HepG2 (cell line): ENCODE measurements around the gene SSTR5. TPM values are rescaled to one million over a fixed set of nuclear protein-coding genes. Genes with fewer than 3 reads are reported as not detected.

ENCODE experiments used
- ATRX ChIP-seq: sonication (generic); formaldehyde crosslinking; IDR thresholded peaks from 2 replicates; pipeline ENCODE4 v1.4.0; 2020; ENCODE audit warnings: missing genetic modification reagents, borderline replicate concordance
- CSRNP1 ChIP-seq: sonication (generic); formaldehyde crosslinking; IDR thresholded peaks from 2 replicates; pipeline ENCODE4 v1.8.1; 2023; ENCODE audit warnings: mild to moderate bottlenecking, missing genetic modification reagents
- DRAP1 ChIP-seq: IDR thresholded peaks from 2 replicates; pipeline ENCODE4 v1.6.1; 2016; ENCODE audit warnings: missing genetic modification reagents, missing compliant biosample characterization
- FIP1L1 ChIP-seq: fragments of 200-400 bp; formaldehyde crosslinking; IDR thresholded peaks from 2 replicates; pipeline ENCODE4 v1.6.1; 2018; ENCODE audit warnings: low read depth, mild to moderate bottlenecking, low read length, moderate library complexity, borderline replicate concordance; ENCODE audit not compliant: insufficient read depth
- KDM4B ChIP-seq: sonication (generic); formaldehyde crosslinking; IDR thresholded peaks from 2 replicates; pipeline ENCODE4 v1.4.0; 2020; ENCODE audit warnings: missing genetic modification reagents
- KDM6A ChIP-seq: IDR thresholded peaks from 2 replicates; pipeline ENCODE4 v1.6.1; 2016; ENCODE audit warnings: low read depth
- MED1 ChIP-seq: sonication (generic); formaldehyde crosslinking; IDR thresholded peaks from 2 replicates; pipeline ENCODE4 v1.4.0; 2020; ENCODE audit warnings: missing genetic modification reagents
- NFYC ChIP-seq: IDR thresholded peaks from 2 replicates; pipeline ENCODE4 v1.6.1; 2016; ENCODE audit warnings: missing genetic modification reagents, missing compliant biosample characterization
- POGZ ChIP-seq: sonication (generic); formaldehyde crosslinking; IDR thresholded peaks from 2 replicates; pipeline ENCODE4 v1.4.0; 2020; ENCODE audit warnings: mild to moderate bottlenecking, missing genetic modification reagents
- RNF219 ChIP-seq: sonication (generic); formaldehyde crosslinking; IDR thresholded peaks from 2 replicates; pipeline ENCODE4 v1.5.0; 2020; ENCODE audit warnings: mild to moderate bottlenecking, missing genetic modification reagents
- SP2 ChIP-seq: sonication (generic); formaldehyde crosslinking; IDR thresholded peaks from 2 replicates; pipeline ENCODE4 v1.5.1; 2020; ENCODE audit warnings: mild to moderate bottlenecking, missing genetic modification reagents
- SP4 ChIP-seq: sonication (generic); formaldehyde crosslinking; IDR thresholded peaks from 2 replicates; pipeline ENCODE4 v1.8.1; 2023; ENCODE audit warnings: mild to moderate bottlenecking, missing genetic modification reagents
- ZNF296 ChIP-seq: sonication (generic); formaldehyde crosslinking; conservative IDR thresholded peaks from 2 replicates; pipeline ENCODE4 v1.5.0; 2020; ENCODE audit warnings: mild to moderate bottlenecking, missing genetic modification reagents
- ZNF441 ChIP-seq: sonication (generic); formaldehyde crosslinking; IDR thresholded peaks from 2 replicates; pipeline ENCODE4 v1.7.0; 2021; ENCODE audit warnings: missing genetic modification reagents, borderline replicate concordance
- ZNF451 ChIP-seq: sonication (generic); formaldehyde crosslinking; IDR thresholded peaks from 2 replicates; pipeline ENCODE4 v1.5.0; 2020; ENCODE audit warnings: mild to moderate bottlenecking, missing genetic modification reagents
- ZNF496 ChIP-seq: sonication (generic); formaldehyde crosslinking; IDR thresholded peaks from 2 replicates; pipeline ENCODE4 v1.8.1; 2023; ENCODE audit warnings: mild to moderate bottlenecking, moderate library complexity, missing genetic modification reagents; ENCODE audit not compliant: insufficient replicate concordance
- polyA plus RNA-seq, 8 experiments: library from polyadenylated mRNA; depleted of rRNA in 3 of 8; stranded (reverse) in 7 of 8; unstranded in 1 of 8; fragments of >200 nt; fragmentation: Illumina TruSeq in 4 of 8; extraction: Trizol in 4 of 8; gene quantifications; 2 replicates each; pipeline versions ENCODE4 v1.2.1 to v1.2.3, GENCODE V29; 2011 to 2016; ENCODE audit warnings: low read depth in 4 of 8, missing spikeins in 1 of 8, mixed read lengths in 1 of 8; ENCODE audit not compliant: insufficient read depth in 1 of 8
- total RNA-seq, 5 experiments: library from RNA; depleted of rRNA; stranded (reverse); fragments of >200 nt; fragmentation: Illumina TruSeq; extraction: Trizol; gene quantifications; 2 replicates each; pipeline ENCODE4 v1.2.3, GENCODE V29; 2016; ENCODE audit warnings: low read depth in 1 of 5
- TF ChIP-seq, protein P1 (sequence below): sonication (generic); formaldehyde crosslinking; IDR thresholded peaks from 2 replicates; pipeline ENCODE4 v1.5.1; 2020; ENCODE audit warnings: mild to moderate bottlenecking, missing genetic modification reagents, moderate library complexity
- TF ChIP-seq, protein P2 (sequence below): IDR thresholded peaks from 2 replicates; pipeline ENCODE4 v1.6.1; 2016; ENCODE audit warnings: missing compliant biosample characterization, missing genetic modification reagents, borderline replicate concordance

Gene SSTR5
- total and polyA plus RNA-seq, 2 of the 13 experiments (the other 11 are each of a cell fraction or from before 2014, with no cell fraction given): 0.20 to 0.49 TPM

DNA sequence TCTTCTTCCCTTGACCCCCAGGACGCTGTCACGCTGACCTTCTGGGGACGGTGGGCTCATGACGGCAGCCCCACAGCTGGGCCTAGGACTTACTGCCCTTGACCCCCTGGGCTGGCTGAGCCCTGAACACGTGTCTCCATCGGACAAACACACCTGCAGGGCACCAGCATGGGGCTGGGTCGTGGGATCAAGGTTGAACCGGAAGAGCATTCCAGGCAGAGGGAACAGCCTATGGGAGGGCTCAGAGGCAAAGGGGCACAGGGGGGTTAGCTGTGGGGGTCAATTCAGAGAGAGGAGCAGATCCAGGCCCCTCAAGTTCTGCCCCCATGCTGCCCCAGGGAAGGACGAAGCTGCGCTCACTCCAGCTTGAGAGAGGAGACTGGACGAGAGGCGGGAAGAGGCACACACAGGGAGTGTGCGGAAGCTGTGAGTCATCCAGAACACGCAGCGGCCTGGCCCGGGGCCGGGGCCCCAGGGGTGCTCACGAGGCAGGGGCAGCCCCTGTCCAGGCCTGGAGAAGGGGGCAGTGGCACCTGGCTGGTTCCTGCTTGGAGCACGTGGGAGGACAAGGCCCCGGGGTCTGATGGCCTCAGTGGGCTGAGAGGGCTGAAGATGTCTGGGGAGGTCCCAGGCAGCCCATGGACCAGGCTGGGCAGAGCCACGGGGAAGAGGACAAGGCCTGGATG lies 9.9 kb downstream of the SSTR5 start (continued):
- TF ChIP-seq ZNF451 (CRISPR knock-in tag) (peak; percentile 90; the same call in 1 of the 2 replicates), DRAP1 (peak; percentile 65), ATRX (CRISPR knock-in tag) (0 out of 2 replicates have a peak, but pooled peaks have one; percentile 24), KDM4B (CRISPR knock-in tag) (peak; percentile 38; the same call in 1 of the 2 replicates), ZNF496 (CRISPR knock-in tag) (no peak), SP4 (CRISPR knock-in tag) (peak; percentile 59; the same call in 1 of the 2 replicates), ZNF441 (CRISPR knock-in tag) (peak; percentile 81), ZNF296 (CRISPR knock-in tag) (peak; percentile 85; the same call in 1 of the 2 replicates), SP2 (CRISPR knock-in tag) (no peak; the same call in 1 of the 2 replicates), CSRNP1 (peak; percentile 81), FIP1L1 (no peak), KDM6A (CRISPR knock-in tag) (peak; percentile 48; the same call in 1 of the 2 replicates), NFYC (CRISPR knock-in tag) (peak; percentile 64), POGZ (CRISPR knock-in tag) (peak; percentile 71), RNF219 (CRISPR knock-in tag) (no peak; the same call in 1 of the 2 replicates), MED1 (CRISPR knock-in tag) (peak; percentile 97)
- TF ChIP-seq, protein P1, sequence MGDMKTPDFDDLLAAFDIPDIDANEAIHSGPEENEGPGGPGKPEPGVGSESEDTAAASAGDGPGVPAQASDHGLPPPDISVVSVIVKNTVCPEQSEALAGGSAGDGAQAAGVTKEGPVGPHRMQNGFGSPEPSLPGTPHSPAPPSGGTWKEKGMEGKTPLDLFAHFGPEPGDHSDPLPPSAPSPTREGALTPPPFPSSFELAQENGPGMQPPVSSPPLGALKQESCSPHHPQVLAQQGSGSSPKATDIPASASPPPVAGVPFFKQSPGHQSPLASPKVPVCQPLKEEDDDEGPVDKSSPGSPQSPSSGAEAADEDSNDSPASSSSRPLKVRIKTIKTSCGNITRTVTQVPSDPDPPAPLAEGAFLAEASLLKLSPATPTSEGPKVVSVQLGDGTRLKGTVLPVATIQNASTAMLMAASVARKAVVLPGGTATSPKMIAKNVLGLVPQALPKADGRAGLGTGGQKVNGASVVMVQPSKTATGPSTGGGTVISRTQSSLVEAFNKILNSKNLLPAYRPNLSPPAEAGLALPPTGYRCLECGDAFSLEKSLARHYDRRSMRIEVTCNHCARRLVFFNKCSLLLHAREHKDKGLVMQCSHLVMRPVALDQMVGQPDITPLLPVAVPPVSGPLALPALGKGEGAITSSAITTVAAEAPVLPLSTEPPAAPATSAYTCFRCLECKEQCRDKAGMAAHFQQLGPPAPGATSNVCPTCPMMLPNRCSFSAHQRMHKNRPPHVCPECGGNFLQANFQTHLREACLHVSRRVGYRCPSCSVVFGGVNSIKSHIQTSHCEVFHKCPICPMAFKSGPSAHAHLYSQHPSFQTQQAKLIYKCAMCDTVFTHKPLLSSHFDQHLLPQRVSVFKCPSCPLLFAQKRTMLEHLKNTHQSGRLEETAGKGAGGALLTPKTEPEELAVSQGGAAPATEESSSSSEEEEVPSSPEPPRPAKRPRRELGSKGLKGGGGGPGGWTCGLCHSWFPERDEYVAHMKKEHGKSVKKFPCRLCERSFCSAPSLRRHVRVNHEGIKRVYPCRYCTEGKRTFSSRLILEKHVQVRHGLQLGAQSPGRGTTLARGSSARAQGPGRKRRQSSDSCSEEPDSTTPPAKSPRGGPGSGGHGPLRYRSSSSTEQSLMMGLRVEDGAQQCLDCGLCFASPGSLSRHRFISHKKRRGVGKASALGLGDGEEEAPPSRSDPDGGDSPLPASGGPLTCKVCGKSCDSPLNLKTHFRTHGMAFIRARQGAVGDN (CRISPR knock-in tag): peak; percentile 99
- TF ChIP-seq, protein P2, sequence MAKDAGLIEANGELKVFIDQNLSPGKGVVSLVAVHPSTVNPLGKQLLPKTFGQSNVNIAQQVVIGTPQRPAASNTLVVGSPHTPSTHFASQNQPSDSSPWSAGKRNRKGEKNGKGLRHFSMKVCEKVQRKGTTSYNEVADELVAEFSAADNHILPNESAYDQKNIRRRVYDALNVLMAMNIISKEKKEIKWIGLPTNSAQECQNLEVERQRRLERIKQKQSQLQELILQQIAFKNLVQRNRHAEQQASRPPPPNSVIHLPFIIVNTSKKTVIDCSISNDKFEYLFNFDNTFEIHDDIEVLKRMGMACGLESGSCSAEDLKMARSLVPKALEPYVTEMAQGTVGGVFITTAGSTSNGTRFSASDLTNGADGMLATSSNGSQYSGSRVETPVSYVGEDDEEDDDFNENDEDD (CRISPR knock-in tag): peak; percentile 87
